Astrocyte (in vitro differentiated cells and primary cell): ENCODE measurements around the gene RTKN.

Experiments
- CTCF ChIP-seq: IDR thresholded peaks from 2 replicates; pipeline ENCODE4 v1.5.1; 2011; ENCODE audit warnings: low read depth, mild to moderate bottlenecking, inconsistent platforms, low read length, moderate library complexity; ENCODE audit not compliant: insufficient read depth
- EZH2 ChIP-seq: IDR thresholded peaks from 2 replicates; pipeline ENCODE4 v1.6.1; 2012; ENCODE audit warnings: mild to moderate bottlenecking, low read length, inconsistent platforms; ENCODE audit not compliant: insufficient read depth

- TF ChIP-seq CTCF, result no peak
- no peak for TF ChIP-seq EZH2
Measured at GRCh38 chr2:74415762-74416395, 25.9 kb downstream of the RTKN start.
